HG02642 (cell line): ENCODE measurements around the gene PTP4A2.
"Not testable (repeated sequence)": the region's sequence is repeated elsewhere in the genome, so short reads cannot be mapped to it uniquely, and the experiment has no call there.

Experiments
- ATAC-seq: cut with Tn5 transposase; IDR thresholded peaks from one replicate; pipeline ENCODE4 v1.9.1; 2021; ENCODE audit warnings: mild to moderate bottlenecking; ENCODE audit not compliant: unreplicated experiment, poor library complexity

Gene PTP4A2

GRCh38 chr1:31926853-31927660, 11.1 kb downstream of the PTP4A2 start:
- ATAC-seq, result no peak

DNA sequence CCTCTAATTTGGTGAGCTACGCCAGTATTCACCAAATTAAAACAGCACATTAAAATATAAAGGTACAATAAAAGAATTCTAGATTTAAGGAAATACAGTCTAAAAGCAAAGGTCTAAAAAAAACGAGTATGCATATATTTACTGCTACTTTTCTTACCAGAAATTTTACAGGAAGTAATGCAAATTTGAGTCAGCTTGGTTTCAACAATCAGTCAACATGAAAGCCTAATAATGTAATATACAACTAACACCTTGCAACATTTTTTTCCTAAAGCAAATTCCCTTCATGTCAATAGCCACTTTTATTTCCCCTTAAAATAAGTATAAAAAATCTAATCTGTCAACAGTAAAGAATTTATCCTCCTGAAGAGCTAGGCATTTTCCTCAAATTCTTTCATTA, 11.9 kb downstream of the PTP4A2 start:
- ATAC-seq, result no peak

- ATAC-seq, result not testable (repeated sequence)
Measured at GRCh38 chr1:31925824-31926223, 12.3 kb downstream of the PTP4A2 start.

DNA sequence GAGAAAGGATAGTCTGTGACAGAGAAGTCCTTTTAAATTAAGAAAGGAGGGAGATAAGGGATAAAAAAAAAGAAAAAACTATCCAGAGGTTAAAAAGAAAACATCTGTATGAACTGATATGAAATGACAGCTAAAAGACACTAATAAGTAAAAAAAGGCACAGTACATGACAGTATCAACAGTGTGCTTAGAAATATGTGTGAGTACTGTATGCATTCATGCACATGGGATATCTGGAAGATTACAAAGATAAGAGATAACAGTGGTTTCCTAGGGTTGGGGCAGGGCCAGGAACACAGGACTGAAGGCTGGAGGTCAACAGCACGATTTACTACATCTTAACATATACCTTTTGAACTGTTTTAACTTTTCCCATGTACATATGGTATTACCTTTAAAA, 13.3 kb downstream of the PTP4A2 start:
- no peak for ATAC-seq

DNA sequence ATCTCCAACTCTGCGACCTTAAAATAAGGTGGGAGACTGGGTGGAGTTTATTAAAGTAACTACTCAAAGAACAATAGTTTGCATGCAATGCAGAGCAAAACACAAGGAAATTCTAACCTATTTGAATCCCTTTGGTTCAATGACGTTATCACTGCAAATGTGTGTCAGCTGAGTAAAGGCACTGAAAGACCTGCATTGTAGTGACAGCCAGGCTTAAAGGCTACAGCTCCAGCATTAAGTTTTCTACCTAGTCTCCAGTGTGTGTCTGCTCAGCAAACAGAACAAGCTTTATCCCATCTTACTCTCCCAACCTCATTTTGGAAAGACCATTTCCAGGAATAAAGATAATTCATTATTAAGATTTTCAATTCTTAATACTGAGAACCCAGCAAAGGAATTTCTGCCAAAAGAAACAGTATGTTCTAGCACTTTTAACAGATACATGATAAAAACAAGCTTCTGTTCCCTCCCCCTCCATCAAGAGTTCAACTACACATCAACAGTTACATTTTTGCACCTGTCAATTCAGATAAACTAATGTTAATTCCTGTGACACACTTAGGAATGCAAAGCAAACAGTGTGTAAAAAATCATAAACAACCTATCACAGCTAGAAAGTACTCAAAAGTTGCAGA, 14.2 kb downstream of the PTP4A2 start:
- ATAC-seq, result no peak

DNA sequence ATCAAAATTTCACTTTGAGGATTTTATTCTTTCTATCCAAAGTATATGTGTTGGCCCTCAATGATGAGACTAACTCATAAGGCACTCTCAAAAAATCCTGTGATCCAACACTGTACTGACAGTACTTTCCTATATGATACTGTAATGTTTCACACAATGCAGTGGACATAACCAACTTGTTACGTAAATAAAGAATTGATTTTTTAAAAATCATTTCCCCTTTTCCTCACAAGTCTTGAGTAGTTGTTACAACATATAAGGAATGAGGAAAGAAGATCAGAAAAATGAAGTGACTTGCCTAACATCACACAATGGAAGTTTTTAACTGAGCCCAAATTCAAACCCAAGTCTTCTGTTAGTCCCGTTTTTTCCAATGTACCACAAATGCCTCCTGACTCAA, 17.2 kb downstream of the PTP4A2 start:
- ATAC-seq, result no peak

GRCh38 chr1:31919591-31919990, 18.6 kb downstream of the PTP4A2 start:
- no peak for ATAC-seq

DNA sequence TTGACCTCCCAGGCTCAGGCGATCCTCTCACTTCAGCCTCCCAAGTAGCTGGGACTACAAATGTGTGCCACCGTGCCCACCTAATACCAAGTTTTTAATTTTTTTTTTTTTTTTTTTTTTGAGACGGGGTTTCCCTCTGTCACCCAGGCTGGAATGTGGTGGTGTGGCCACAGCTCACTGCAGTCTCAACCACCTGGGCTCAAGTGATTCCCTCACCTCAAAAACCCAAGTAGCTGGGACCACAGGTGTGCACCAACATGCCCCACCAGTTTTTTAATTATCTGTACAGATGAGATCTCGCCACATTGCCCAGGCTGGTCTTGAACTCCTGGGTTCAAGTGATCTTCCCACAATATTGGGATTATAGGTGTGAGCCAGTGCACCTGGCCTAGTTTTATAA, 22.7 kb downstream of the PTP4A2 start:
- no peak for ATAC-seq

GRCh38 chr1:31913968-31914367, 24.2 kb downstream of the PTP4A2 start:
- ATAC-seq, result no peak

- no peak for ATAC-seq
Measured at GRCh38 chr1:31912839-31913239, 25.3 kb downstream of the PTP4A2 start.

- ATAC-seq, result no peak
Measured at GRCh38 chr1:31911994-31912780, 26.0 kb downstream of the PTP4A2 start.

GRCh38 chr1:31910933-31911332, 27.2 kb downstream of the PTP4A2 start:
- no peak for ATAC-seq

GRCh38 chr1:31909691-31910090, 28.5 kb downstream of the PTP4A2 start:
- no peak for ATAC-seq

DNA sequence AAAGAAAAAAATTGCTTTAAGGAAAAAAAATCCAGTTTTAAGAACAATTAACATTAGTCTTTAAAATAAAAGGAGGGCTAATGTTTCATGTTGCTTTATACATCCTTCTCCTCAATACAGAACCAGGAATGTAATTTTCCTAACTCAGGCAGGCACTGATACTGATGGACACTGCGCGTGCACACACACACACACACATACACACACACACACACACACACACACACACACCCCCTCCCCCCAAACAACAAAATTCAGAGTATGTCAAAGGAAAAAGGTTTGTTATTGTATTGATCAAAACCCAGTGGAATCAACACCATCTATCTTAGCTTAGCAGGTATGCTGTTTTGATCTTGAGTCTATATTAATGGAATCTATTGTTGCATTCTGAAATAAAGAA, 31.6 kb downstream of the PTP4A2 start:
- ATAC-seq, result no peak

- no peak for ATAC-seq
Measured at GRCh38 chr1:31905681-31906080, 32.5 kb downstream of the PTP4A2 start.

- no peak for ATAC-seq
Measured at GRCh38 chr1:31905093-31905509, 33.1 kb downstream of the PTP4A2 start.

DNA sequence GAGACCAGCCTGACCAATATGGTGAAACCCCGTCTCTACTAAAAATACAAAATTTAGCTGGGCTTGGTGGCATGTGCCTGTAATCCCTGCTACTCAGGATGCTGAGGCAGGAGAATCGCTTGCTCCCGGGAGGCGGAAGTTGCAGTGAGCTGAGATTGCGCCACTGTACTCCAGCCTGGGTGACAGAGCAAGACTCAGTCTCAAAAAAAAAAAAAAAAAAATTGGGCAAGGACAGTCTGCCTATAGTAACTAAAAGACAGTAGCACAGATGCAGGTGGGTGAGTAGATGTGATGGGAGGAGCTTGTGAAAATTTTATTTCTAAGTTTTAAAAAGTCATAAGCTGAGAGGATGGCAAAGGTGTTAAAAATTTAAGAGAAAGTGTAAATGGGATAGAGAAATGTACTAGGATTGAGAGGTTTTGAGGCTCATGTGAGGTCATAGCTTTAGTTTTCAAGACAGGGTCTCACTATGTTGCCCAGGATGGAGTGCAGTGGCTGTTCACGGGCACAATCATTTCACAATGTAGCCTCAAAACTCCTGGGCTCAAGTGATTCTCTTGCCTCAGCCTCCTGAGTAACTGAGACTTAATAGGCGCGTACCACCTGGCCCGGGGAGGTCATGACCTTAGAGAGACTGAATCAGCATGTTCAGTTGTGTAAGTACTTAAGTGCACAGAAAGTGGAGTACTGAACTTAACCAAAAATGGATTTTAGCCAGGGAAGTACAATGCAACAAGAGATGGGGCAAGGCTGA, 33.7 kb downstream of the PTP4A2 start:
- ATAC-seq, result no peak

DNA sequence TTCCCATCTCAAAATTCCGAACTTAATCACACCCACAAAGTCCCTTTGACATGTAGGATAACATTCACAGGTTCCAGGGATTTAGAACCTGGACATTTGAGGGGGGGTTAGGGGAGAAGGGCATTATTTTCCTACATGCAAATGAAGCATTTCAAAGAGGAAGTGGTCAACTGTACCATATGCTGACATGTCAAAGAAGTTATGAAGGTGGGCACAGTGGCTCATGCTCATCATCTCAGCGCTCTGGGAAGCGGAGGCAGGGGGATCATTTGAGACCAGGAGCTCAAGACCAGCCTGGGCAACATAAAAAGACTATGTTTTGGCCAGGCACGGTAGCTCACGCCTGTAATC, 35.7 kb downstream of the PTP4A2 start:
- ATAC-seq, result no peak

GRCh38 chr1:31901838-31902509, 36.2 kb downstream of the PTP4A2 start:
- no peak for ATAC-seq

DNA sequence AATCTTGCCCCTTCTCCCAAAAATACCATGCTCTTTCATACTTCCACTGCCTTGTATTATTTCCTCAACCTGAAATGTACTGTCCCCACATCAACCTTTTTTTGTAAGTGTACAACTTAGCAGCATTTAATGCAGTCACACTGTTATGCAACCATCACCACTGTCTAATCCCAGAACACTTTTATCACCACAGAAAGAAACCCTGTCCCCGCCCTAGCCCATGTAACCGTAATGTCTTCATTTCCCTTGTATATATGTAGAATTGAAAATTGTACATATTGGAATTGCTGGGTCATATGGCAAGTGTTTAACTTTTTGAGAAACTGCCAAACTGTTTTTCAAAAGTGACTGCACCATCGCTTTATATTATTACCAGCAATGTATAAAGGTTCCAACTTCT, 37.4 kb downstream of the PTP4A2 start:
- no peak for ATAC-seq
